Ovary (tissue), 10 donors: ENCODE measurements around the gene TMED5. TPM values are rescaled to one million over a fixed set of nuclear protein-coding genes. Genes with fewer than 3 reads are reported as not detected.
"Not testable (repeated sequence)": the region's sequence is repeated elsewhere in the genome, so short reads cannot be mapped to it uniquely, and the experiment has no call there.

ENCODE experiments used
- DNase-seq, 5 donors: peaks; one replicate each; pipeline ENCODE4 v3.0.0-alpha.2; 2019 to 2020
- H3K27ac ChIP-seq, 2 donors: fragments of 200-600 bp; one replicate each; pipeline versions ENCODE4 v1.5.1 to v1.8.0; 2019 to 2022
- H3K27me3 ChIP-seq: fragments of 200-600 bp; one replicate; pipeline ENCODE4 v1.8.0; 2022
- H3K36me3 ChIP-seq: fragments of 200-600 bp; sonication (generic); one replicate; pipeline ENCODE4 v1.5.1; 2019
- H3K4me1 ChIP-seq: one replicate; pipeline ENCODE4 v1.8.1; 2013; ENCODE audit warnings: mild to moderate bottlenecking, moderate library complexity; ENCODE audit not compliant: insufficient read depth
- H3K4me3 ChIP-seq: fragments of 200-600 bp; sonication (generic); one replicate; pipeline ENCODE4 v1.5.1; 2017
- H3K9me3 ChIP-seq, 2 donors: fragments of 200-600 bp in 1 of 2; sonication (generic) in 1 of 2; one replicate each; pipeline versions ENCODE4 v1.5.1 to v1.8.1; 2013 to 2019; ENCODE audit warnings: mild to moderate bottlenecking in 1 of 2, moderate library complexity in 1 of 2
- CTCF ChIP-seq, 3 donors: fragments of 450-650 bp in 2 of 3; fragments of 200-600 bp in 1 of 3; IDR thresholded peaks; one replicate each; pipeline versions ENCODE4 v1.5.1 to v1.8.0; 2016 to 2022; ENCODE audit warnings: antibody characterized with exemption in 3 of 3, mild to moderate bottlenecking in 1 of 3
- EP300 ChIP-seq: sonication (generic); formaldehyde crosslinking; IDR thresholded peaks from one replicate; pipeline ENCODE4 v1.6.1; 2017; ENCODE audit warnings: antibody characterized with exemption
- POLR2A ChIP-seq: fragments of 450-650 bp; IDR thresholded peaks from one replicate; pipeline ENCODE4 v1.6.1; 2017; ENCODE audit warnings: antibody characterized with exemption, mild to moderate bottlenecking, moderate library complexity
- WGBS, 3 donors: extraction: QIAGEN DNeasy Blood & Tissue Kit in 1 of 3; methylation state at CpG; one replicate each; pipeline versions ENCODE4 v1.1.5 to v1.1.7; 2013 to 2017; 5-methylcytosine and 5-hydroxymethylcytosine counted together
- intact Hi-C, 4 donors: fragments of 100-400 bp; cut with DNase I; formaldehyde crosslinking; loops; one replicate each; pipeline versions ENCODE4 v1.11.0 to v1.15.1; 2022 to 2023
- long read RNA-seq, 3 donors: library from polyadenylated mRNA in 2 of 3; unstranded in 2 of 3; transcript quantifications; one replicate each; pipeline ENCODE4 v2.0.0 and lab custom pipeline, GENCODE V29; 2021 to 2026
- polyA plus RNA-seq, 2 donors: library from polyadenylated mRNA; stranded (reverse); fragments of 200-250 nt in 1 of 2; fragments of 350-450 nt in 1 of 2; fragmentation: Illumina TruSeq in 1 of 2; extraction: RNeasy Lipid Tissue Mini Kit (QIAGEN cat#74804) in 1 of 2; gene quantifications; one replicate each; pipeline ENCODE4 v1.2.3, GENCODE V29; 2013 to 2014
- total RNA-seq, 7 donors: library from RNA; depleted of rRNA in 2 of 7; stranded (reverse); fragments of >200 nt in 2 of 7; fragmentation: NEBNext Ultra II Directional in 3 of 7; extraction: Animal tissue kit (Norgen Biotek cat#: 25700) in 3 of 7; gene quantifications; one replicate each; pipeline versions ENCODE4 v1.1.0 to v1.2.4, GENCODE V29; 2016 to 2023
- donor health status: DM: no; HTN: no; CAD: no; lungs with moderate emphysema.
- donor health status: DM: no; HTN: no; CAD: no.
- donor health status: Bipolar disorder and iron deficiency.
- donor health status: DM: yes; HTN: yes; CAD: no.
- donor health status: DM: no; HTN: no; CAD: no.
- donor health status: DM: yes; HTN: yes; CAD: no.

Gene TMED5
- total RNA-seq: 10 to 100 TPM; 27.7 to 51.0 (median 37.1) TPM
- 10 to 100 TPM; 15.2 to 37.4 TPM for polyA plus RNA-seq
- long read RNA-seq, donor 1, full-length matches to known transcripts: 38 of 41 reads
- long read RNA-seq, donor 1, partial matches to known transcripts: 0 of 41 reads
- long read RNA-seq, donor 1, other reads (novel, unspliced or antisense): 3 of 41 reads
- long read RNA-seq, donor 2, full-length matches to known transcripts: 9 of 22 reads
- long read RNA-seq, donor 2, partial matches to known transcripts: 7 of 22 reads
- long read RNA-seq, donor 2, other reads (novel, unspliced or antisense): 6 of 22 reads
- long read RNA-seq, donor 3, full-length matches to known transcripts: 52 of 53 reads
- long read RNA-seq, donor 3, partial matches to known transcripts: 0 of 53 reads
- long read RNA-seq, donor 3, other reads (novel, unspliced or antisense): 1 of 53 reads

- Histone ChIP-seq H3K9me3 (no peaks in the 10 kb centered on the region), H3K4me3 (peak within 1 kb of the TSS; percentile 91), H3K27ac (peak within 1 kb of the TSS; percentile 82 to 100), H3K4me1 (peaks cover 5% of the 10 kb centered on the region), H3K27me3 (no peaks in the 10 kb centered on the region), H3K36me3 (no peaks in the 10 kb centered on the region)
- TF ChIP-seq POLR2A (peak; percentile 96), CTCF (IDR thresholded peaks at IDR 0.05) (peak in 2 of 3 donors; percentile 49 to 60), EP300 (no peak)
- intact Hi-C loops: loop anchor here in 1 of 4 donors (2.0 kb wide), 1 partner anchor 101 kb away; the partner anchor contains the start of gene MTF2
- WGBS, 3 donors: 0 to 1% (median 0%) methylated on average over 66 to 78 of the region's 78 CpGs
- DNase-seq: peak; percentile 97 to 98 (median 98)
Measured at GRCh38 chr1:93179886-93180722, at the start of gene TMED5. Gene TMED5, minus strand, starts transcription at chr1:93180413. Its CDS starts 171 bp downstream, at chr1:93180242.

- no peaks in the 10 kb centered on the region for H3K4me1 ChIP-seq
- no peaks in the 10 kb centered on the region for H3K27me3 ChIP-seq
- TF ChIP-seq EP300 (no peak), POLR2A (no peak), CTCF (IDR thresholded peaks at IDR 0.05) (no peak)
- intact Hi-C loops: no loop called here
- H3K36me3 ChIP-seq: no peaks in the 10 kb centered on the region
- H3K9me3 ChIP-seq: no peaks in the 10 kb centered on the region
- no peak for DNase-seq
- no peak overlapping the region for H3K27ac ChIP-seq
- H3K4me3 ChIP-seq: no peak overlapping the region
- 93 to 96% (median 94%) methylated on average over 2 of the region's 2 CpGs for WGBS, 3 donors
Measured at GRCh38 chr1:93223023-93223675, 42.9 kb upstream of the TMED5 start.

- WGBS, 3 donors: 17 to 26% (median 18%) methylated on average over 3 of the region's 3 CpGs
- intact Hi-C loops: no loop called here
Measured at GRCh38 chr1:93221913-93222312, 41.7 kb upstream of the TMED5 start.

GRCh38 chr1:93220716-93221115, 40.5 kb upstream of the TMED5 start:
- 85 to 98% (median 96%) methylated on average over 5 of the region's 5 CpGs for WGBS, 3 donors

More at GRCh38 chr1:93221913-93222312, 41.7 kb upstream of the TMED5 start:
- Histone ChIP-seq H3K27ac (no peak overlapping the region), H3K9me3 (no peaks in the 10 kb centered on the region), H3K27me3 (no peaks in the 10 kb centered on the region), H3K4me3 (no peak overlapping the region), H3K4me1 (no peaks in the 10 kb centered on the region), H3K36me3 (no peaks in the 10 kb centered on the region)
- DNase-seq: peak in 1 of 5 donors; percentile 14
- TF ChIP-seq POLR2A (no peak), CTCF (IDR thresholded peaks at IDR 0.05) (no peak), EP300 (no peak)

More at GRCh38 chr1:93220716-93221115, 40.5 kb upstream of the TMED5 start:
- DNase-seq, H3K4me3 ChIP-seq, H3K27ac ChIP-seq, H3K27me3 ChIP-seq, H3K36me3 ChIP-seq, H3K4me1 ChIP-seq, H3K9me3 ChIP-seq, intact Hi-C loops: not testable (repeated sequence)
